HG02870 (cell line): ENCODE measurements around the gene FARS2.

Experiments
- ATAC-seq: cut with Tn5 transposase; IDR thresholded peaks from one replicate; pipeline ENCODE4 v1.9.1; 2021; ENCODE audit warnings: mild to moderate bottlenecking, moderate library complexity; ENCODE audit not compliant: unreplicated experiment

FARS2 gene

DNA sequence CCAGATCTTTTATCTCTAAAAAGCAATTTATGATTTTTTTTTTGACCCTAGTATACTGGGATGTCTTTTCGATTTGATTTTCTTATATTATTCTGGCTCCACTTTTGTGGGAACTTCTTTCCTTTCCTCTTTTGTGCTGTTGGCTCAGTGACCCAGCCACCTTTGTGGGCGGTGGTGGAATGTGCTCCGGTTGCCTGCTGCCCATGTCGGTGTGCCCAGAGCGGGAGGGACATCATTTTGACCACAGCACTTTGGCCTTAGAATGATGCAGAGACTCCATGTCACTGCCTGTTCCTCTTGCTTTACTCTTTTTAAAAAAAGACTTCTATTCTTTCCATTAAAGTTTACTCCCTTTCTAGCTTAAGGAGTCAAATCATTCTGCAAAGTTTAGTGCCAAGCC is 198.0 kb downstream of the FARS2 start:
- ATAC-seq = no peak

DNA sequence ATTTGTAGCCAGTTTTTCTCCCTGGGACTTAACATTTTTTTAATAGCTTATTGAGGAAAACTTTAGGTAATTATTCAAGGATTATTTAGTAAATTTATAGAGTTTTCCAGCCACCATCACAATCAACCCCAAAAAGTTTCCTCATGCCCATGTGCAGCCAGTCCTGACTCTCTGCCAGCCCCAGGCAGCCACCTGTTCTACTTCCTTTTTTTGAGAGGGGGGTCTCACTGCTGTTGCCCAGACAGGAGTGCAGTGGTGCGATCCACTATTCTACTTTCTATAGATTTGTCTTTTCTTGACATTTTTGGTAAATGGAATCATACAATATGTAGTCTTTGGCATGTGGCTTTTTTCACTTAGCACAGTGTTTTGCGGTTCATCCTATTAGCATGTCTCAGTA is 200.1 kb downstream of the FARS2 start:
- ATAC-seq = no peak

GRCh38 chr6:5462856-5463255 is 201.5 kb downstream of the FARS2 start:
- ATAC-seq = no peak

GRCh38 chr6:5463690-5464089 is 202.4 kb downstream of the FARS2 start:
- ATAC-seq = no peak

DNA sequence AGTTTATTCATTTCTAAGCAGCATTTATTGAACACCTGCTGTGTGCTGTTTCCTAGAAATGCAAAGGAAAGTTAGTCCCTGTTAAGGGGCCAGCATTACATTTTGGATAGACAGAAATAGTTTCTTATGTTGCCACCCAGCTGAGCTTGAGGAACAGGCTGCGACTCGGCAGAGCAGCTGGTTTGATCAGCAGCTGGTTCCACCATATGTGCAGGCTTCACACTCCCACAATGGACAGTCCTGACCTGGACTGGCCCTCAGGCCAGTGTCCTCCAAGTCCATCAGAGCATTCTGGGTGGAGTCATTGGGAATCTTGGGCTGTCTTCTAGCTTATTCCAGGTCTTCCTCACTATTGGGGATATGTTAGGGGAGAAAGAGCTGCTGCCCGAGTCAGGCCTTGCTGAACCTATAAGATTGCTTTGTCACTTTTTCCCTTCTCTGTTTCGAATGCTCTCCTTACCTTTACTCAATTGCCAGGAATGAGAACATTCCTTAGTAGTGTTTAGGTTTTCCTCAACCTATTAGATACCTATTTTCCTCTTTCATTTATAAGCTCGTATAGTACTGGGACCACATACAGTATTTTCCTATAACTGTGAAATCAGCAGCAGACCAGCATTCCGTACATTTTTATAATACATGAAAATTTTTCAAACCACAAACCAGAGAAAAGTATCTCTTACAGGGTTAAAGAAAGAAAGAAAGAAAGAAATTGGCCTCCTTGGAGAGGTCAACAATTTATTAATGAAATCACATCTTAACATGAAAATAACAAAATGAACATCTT is 203.0 kb downstream of the FARS2 start:
- ATAC-seq = no peak

GRCh38 chr6:5466281-5467136 is 205.2 kb downstream of the FARS2 start:
- no peak for ATAC-seq

- no peak for ATAC-seq
These were observed 207.3 kb downstream of the FARS2 start for GRCh38 chr6:5468586-5468985.

- no peak for ATAC-seq
These were observed 208.0 kb downstream of the FARS2 start for GRCh38 chr6:5469101-5469846.

DNA sequence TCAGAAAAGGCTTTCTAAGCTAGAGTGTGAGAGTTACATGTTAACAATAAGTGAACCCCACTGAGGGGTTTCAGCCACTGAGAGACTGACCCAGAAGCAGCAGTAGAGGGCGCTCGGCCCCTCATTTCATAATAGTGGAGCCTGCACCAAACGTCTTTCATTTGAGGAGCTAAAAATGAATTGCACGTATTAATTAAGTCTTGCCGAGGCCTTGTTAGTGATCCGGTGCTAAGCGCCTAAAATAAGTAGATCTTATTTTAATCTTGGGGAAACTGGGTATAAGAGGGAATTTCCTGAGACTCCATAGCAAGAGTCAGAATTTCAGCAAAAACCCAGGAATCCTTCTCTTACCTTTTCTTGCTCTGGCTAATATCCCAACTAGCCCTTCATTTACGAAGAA is 209.7 kb downstream of the FARS2 start:
- peak; percentile 63 for ATAC-seq

DNA sequence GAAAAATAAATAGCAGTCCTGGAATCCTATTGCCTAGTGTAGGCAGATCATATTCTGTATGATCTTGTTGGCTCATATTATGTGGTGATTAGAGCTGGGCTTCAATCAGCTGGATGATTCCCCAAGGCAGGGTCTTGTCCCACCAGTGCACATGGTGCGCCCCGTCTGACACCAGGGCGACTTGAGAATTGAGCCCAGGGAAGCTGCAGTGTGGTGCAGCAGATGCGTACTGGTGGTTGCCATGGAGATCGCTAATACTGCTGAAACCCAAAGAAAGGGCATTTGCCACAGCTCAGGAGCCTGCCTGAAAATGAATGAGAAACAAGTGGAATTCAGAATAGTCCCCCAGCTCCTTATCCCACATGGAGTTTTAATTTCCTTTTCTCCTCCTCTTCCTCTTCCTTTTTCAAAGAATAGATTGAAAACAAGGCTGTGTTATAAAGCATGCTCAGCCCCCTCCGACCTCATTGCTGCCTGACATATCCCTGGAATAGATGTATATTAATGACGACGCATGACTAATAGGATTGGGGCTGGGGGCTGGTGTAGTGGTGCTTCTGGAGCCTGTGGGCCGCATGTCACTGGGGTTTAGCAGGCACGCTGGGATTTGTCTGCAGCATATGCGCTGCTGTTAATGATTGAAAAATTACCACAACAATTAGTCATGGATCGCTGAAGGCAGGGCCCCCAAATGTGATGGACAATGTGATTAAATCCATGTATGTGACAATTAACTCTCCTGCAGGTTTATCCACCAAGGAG is 210.5 kb downstream of the FARS2 start:
- ATAC-seq = no peak

DNA sequence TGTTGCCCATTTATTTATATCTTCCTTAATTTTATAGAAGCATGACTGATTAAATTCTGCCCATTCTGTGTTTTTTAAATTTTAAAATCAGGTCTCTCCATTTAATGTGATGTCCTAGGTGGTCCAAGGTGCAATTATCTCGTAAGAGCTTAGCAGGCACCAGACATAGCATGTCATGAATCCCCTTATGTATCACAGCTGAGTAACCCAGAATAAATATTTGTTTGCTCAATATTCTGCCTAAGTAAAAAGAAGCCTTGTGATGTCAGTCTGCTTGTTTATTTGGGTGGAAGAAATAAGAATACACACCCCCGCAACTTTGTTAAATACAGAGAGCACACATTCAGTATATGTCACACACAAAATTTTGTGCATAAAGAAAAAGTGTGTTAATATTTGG is 211.3 kb downstream of the FARS2 start:
- no peak for ATAC-seq

- ATAC-seq = no peak
These were observed 214.5 kb downstream of the FARS2 start for GRCh38 chr6:5475779-5476178.

DNA sequence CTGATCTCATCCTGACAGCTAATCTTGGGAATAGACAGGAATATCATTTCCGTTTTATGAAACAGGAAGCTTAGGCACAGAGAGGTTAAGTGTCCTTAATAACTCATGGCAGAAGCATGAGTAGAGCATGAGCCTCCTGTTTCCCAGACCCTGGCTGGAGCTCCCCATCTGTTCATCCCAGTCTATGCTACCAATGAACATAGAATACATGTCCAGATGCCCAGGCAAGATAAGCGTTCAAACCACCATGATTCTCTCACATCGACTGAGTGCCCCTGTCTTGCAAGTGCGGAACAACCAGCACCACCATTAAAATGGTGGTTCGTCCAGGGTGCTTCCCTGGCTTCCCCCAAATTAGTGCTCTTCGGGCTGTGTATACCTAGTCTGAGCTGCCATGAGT is 217.1 kb downstream of the FARS2 start:
- ATAC-seq = no peak

GRCh38 chr6:5481033-5481432 is 219.7 kb downstream of the FARS2 start:
- ATAC-seq = no peak

DNA sequence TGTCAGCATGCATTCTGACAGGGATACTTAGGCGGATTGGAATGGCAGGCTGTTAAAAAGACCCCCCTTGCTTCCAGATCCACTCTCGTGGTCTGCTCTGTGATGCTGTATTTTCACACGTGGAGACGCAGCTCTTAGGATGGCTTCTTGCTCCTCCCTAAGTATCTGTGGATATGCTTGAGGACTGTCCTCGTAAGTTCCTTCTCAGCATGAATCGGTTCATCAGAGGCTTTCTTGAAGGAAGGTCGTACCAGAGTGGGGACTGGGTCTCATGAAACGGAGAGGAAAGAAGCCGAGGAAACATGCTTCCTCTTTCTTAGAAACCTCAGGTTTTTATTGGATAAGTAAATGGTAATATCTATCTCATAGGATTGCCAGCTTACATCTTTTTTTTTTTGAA is 220.4 kb downstream of the FARS2 start:
- ATAC-seq = no peak

GRCh38 chr6:5482619-5483018 is 221.3 kb downstream of the FARS2 start:
- ATAC-seq = no peak

- no peak for ATAC-seq
These were observed 223.4 kb downstream of the FARS2 start for GRCh38 chr6:5484692-5485091.

DNA sequence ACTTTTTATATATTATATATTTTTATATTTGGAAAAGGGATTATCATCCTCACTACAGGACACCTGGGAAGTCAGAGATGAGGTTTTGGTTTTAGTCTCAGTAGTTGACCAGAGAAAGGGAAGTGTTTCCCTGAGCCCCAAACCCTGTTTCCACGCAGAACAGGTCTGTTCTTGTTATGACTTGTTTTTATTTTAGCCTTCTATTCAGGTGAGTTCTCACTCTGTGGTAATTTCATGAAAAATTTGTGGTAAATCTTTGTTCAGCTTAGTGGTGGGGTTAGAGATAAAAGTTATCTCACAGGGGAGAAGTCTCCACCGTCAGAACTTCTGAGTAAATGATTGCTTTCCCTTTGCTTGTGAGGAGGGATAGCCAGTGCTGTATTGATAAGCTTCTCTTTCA is 224.9 kb downstream of the FARS2 start:
- ATAC-seq = peak; percentile 93

- no peak for ATAC-seq
These were observed 229.3 kb downstream of the FARS2 start for GRCh38 chr6:5490501-5491069.

GRCh38 chr6:5492356-5492755 is 231.0 kb downstream of the FARS2 start:
- no peak for ATAC-seq
